CD14-positive monocyte (primary cell): ENCODE results near the gene FARP1. TPM values are rescaled to one million over a fixed set of nuclear protein-coding genes. Genes with fewer than 3 reads are reported as not detected.

Experiments
- DNase-seq, 3 donors: peaks; one replicate each; pipeline ENCODE4 v3.0.0-alpha.2; 2011 to 2022
- H2AFZ ChIP-seq: 2 replicates; pipeline ENCODE4 v1.6.0; 2012; ENCODE audit warnings: mild to moderate bottlenecking, low read depth, low read length, inconsistent platforms; ENCODE audit not compliant: insufficient read depth, poor library complexity, severe bottlenecking
- H3K27ac ChIP-seq, 2 donors: 1 replicate in 1 of 2; 2 replicates in 1 of 2; pipeline ENCODE4 v1.5.1; 2012 to 2013; ENCODE audit warnings: low read length in 2 of 2, control low read depth in 1 of 2, inconsistent platforms in 1 of 2, low read depth in 1 of 2, mild to moderate bottlenecking in 1 of 2
- H3K27me3 ChIP-seq, 2 donors: one replicate each; pipeline versions ENCODE4 v1.6.0 to v1.6.1; 2011 to 2013; ENCODE audit warnings: low read length in 2 of 2; ENCODE audit not compliant: control insufficient read depth in 2 of 2, insufficient read depth in 2 of 2
- H3K36me3 ChIP-seq, 2 donors: replicated peaks in 1 of 2; 1 replicate in 1 of 2; 2 replicates in 1 of 2; pipeline versions ENCODE4 v1.5.1 to v1.6.1; 2012 to 2013; ENCODE audit warnings: low read length in 2 of 2, control low read depth in 1 of 2, inconsistent platforms in 1 of 2, mild to moderate bottlenecking in 1 of 2; ENCODE audit not compliant: insufficient read depth in 2 of 2, control insufficient read depth in 1 of 2
- H3K4me1 ChIP-seq, 2 donors: 1 replicate in 1 of 2; 2 replicates in 1 of 2; pipeline versions ENCODE4 v1.5.1 to v1.6.1; 2012 to 2013; ENCODE audit warnings: low read length in 2 of 2, control low read depth in 1 of 2, inconsistent platforms in 1 of 2, mild to moderate bottlenecking in 1 of 2, moderate library complexity in 1 of 2; ENCODE audit not compliant: insufficient read depth in 2 of 2, control insufficient read depth in 1 of 2
- H3K4me2 ChIP-seq: replicated peaks from 2 replicates; pipeline ENCODE3; 2012; ENCODE audit warnings: low read length, moderate library complexity, mild to moderate bottlenecking; ENCODE audit not compliant: poor library complexity, severe bottlenecking; ENCODE audit errors: extremely low read depth
- H3K4me3 ChIP-seq, 3 experiments: fragments of 200-600 bp in 1 of 3; sonication (generic) in 1 of 3; replicated peaks in 1 of 3; 1 replicate in 2 of 3; 2 replicates in 1 of 3; pipeline ENCODE4 v1.5.1; 2011 to 2013; ENCODE audit warnings: low read length in 3 of 3, mild to moderate bottlenecking in 3 of 3, control low read depth in 2 of 3, low read depth in 2 of 3, inconsistent platforms in 1 of 3, moderate library complexity in 1 of 3
- H3K79me2 ChIP-seq: 2 replicates; pipeline ENCODE4 v1.6.0; 2012; ENCODE audit warnings: mild to moderate bottlenecking, control low read depth, inconsistent platforms, low read length, moderate library complexity; ENCODE audit not compliant: insufficient read depth
- H3K9ac ChIP-seq: 2 replicates; pipeline ENCODE4 v1.6.0; 2017; ENCODE audit warnings: low read length, mild to moderate bottlenecking; ENCODE audit not compliant: insufficient read depth, poor library complexity, severe bottlenecking
- H3K9me3 ChIP-seq, 2 donors: replicated peaks in 1 of 2; 1 replicate in 1 of 2; 2 replicates in 1 of 2; pipeline versions ENCODE4 v1.5.1 to v1.6.1; 2012 to 2013; ENCODE audit warnings: low read length in 2 of 2, control low read depth in 1 of 2; ENCODE audit not compliant: control insufficient read depth in 1 of 2, insufficient read depth in 1 of 2
- H4K20me1 ChIP-seq: 2 replicates; pipeline ENCODE4 v1.6.0; 2012; ENCODE audit warnings: mild to moderate bottlenecking, low read length, control low read depth, moderate library complexity; ENCODE audit not compliant: insufficient read depth
- H3K27ac Mint-ChIP-seq, 7 donors: one replicate each; pipeline ENCODE4 v1.8.0; 2020; ENCODE audit warnings: mild to moderate bottlenecking in 7 of 7, mixed read lengths in 7 of 7, moderate library complexity in 6 of 7, inconsistent platforms in 2 of 7
- H3K27me3 Mint-ChIP-seq, 3 donors: one replicate each; pipeline ENCODE4 v1.8.0; 2021 to 2022; ENCODE audit warnings: low read depth in 3 of 3, mild to moderate bottlenecking in 3 of 3, mixed read lengths in 3 of 3, moderate library complexity in 3 of 3, inconsistent platforms in 1 of 3
- H3K36me3 Mint-ChIP-seq, 2 donors: one replicate each; pipeline ENCODE4 v1.8.0; 2020; ENCODE audit warnings: mixed read lengths in 2 of 2, inconsistent platforms in 1 of 2, mild to moderate bottlenecking in 1 of 2
- H3K4me1 Mint-ChIP-seq: one replicate; pipeline ENCODE4 v1.8.0; 2020; ENCODE audit warnings: mild to moderate bottlenecking, mixed read lengths
- H3K4me3 Mint-ChIP-seq, 2 donors: one replicate each; pipeline ENCODE4 v1.8.0; 2020; ENCODE audit warnings: mild to moderate bottlenecking in 2 of 2, mixed read lengths in 2 of 2, moderate library complexity in 1 of 2
- H3K9me3 Mint-ChIP-seq, 7 donors: one replicate each; pipeline ENCODE4 v1.8.0; 2020 to 2022; ENCODE audit warnings: mixed read lengths in 7 of 7, mild to moderate bottlenecking in 6 of 7, moderate library complexity in 6 of 7, inconsistent platforms in 2 of 7
- CTCF ChIP-seq: fragments of 200-600 bp; IDR thresholded peaks from one replicate; pipeline ENCODE4 v1.8.0; 2022; ENCODE audit warnings: antibody characterized with exemption, mild to moderate bottlenecking
- WGBS: methylation state at CpG from one replicate; pipeline ENCODE4 v1.1.5; 2013; ENCODE audit warnings: missing lambda C conversion rate; ENCODE audit not compliant: insufficient coverage; 5-methylcytosine and 5-hydroxymethylcytosine counted together
- intact Hi-C, 2 donors: fragments of 100-400 bp; cut with micrococcal nuclease; formaldehyde crosslinking; loops; one replicate each; pipeline versions ENCODE4 v1.15.0 to v1.15.1; 2023
- polyA plus RNA-seq, 3 donors: library from polyadenylated mRNA; depleted of rRNA in 1 of 3; unstranded in 2 of 3; stranded (reverse) in 1 of 3; fragments of 300-500 nt in 2 of 3; fragments of >200 nt in 1 of 3; fragmentation: Illumina TruSeq in 2 of 3; gene quantifications; 1 replicate in 2 of 3; 2 replicates in 1 of 3; pipeline ENCODE4 v1.2.3, GENCODE V29; 2012 to 2021

FARP1 gene
- polyA plus RNA-seq, 3 donors, result 0.01 to 0.16 (median 0.12) TPM

- no peaks in the 10 kb centered on the region for H3K4me1 ChIP-seq
- H3K27ac ChIP-seq, result no peak overlapping the region
- no peaks in the 10 kb centered on the region for H3K9me3 ChIP-seq
- no peak overlapping the region for H3K4me3 ChIP-seq
- Mint-ChIP-seq H3K36me3 (no peaks in the 10 kb centered on the region), H3K27ac (no peak overlapping the region), H3K9me3 (peaks cover 0 to 16% (median 5%) of the 10 kb centered on the region in 7 donors), H3K27me3 (no peaks in the 10 kb centered on the region), H3K4me3 (no peak overlapping the region), H3K4me1 (no peaks in the 10 kb centered on the region)
- H3K27me3 ChIP-seq, result no peaks in the 10 kb centered on the region
- no CpG with 5 or more reads among the region's 1 CpG for WGBS
- no peaks in the 10 kb centered on the region for H3K36me3 ChIP-seq
- no peak overlapping the region for H3K4me2 ChIP-seq
- no peaks in the 10 kb centered on the region for H4K20me1 ChIP-seq
- H3K9ac ChIP-seq, result no peak overlapping the region
- H3K79me2 ChIP-seq, result no peaks in the 10 kb centered on the region
- TF ChIP-seq CTCF, result no peak
- no peak for DNase-seq
- intact Hi-C loops, result no loop called here
- no peak overlapping the region for H2AFZ ChIP-seq
Observed at GRCh38 chr13:98234348-98234747, 91.5 kb downstream of the FARP1 start.

DNA sequence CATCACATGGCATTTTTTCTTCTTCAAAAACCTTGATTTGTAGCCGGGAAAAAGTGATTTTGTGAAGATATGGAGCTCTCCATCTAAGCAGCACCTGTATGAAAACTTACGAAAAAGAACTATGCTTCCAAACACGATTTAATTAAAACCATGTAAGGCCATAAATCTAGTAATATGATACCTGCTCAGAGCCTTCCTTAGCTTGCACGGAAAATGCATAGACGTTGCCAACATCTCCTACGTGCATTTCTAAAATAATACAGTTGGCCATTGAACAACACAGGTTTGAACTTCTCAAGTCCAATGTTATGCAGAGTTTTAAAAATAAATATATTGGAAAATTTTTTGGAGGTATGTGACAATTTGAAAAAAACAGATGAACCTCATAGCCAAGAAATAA is 93.3 kb downstream of the FARP1 start:
- no peak overlapping the region for H3K9ac ChIP-seq
- no peak overlapping the region for H3K4me2 ChIP-seq
- WGBS, result 63% methylated on average over 2 of the region's 6 CpGs

More for the DNA sequence above, 93.3 kb downstream of the FARP1 start:
- Histone ChIP-seq H3K27ac (no peak overlapping the region), H3K4me3 (no peak overlapping the region), H4K20me1 (no peaks in the 10 kb centered on the region), H3K79me2 (no peaks in the 10 kb centered on the region), H3K36me3 (no peaks in the 10 kb centered on the region), H3K27me3 (no peaks in the 10 kb centered on the region), H3K4me1 (no peaks in the 10 kb centered on the region), H2AFZ (no peak overlapping the region), H3K9me3 (no peaks in the 10 kb centered on the region)
- Mint-ChIP-seq H3K27me3 (peaks cover 0 to 2% (median 0%) of the 10 kb centered on the region in 3 donors), H3K4me3 (no peak overlapping the region), H3K36me3 (no peaks in the 10 kb centered on the region), H3K9me3 (peaks cover 0 to 11% (median 6%) of the 10 kb centered on the region in 7 donors), H3K27ac (no peak overlapping the region), H3K4me1 (no peaks in the 10 kb centered on the region)
- intact Hi-C loops, result no loop called here
- no peak for TF ChIP-seq CTCF
- no peak for DNase-seq
